WERI-Rb-1 (cell line): Measurements from ENCODE around the gene ABO.
"Not testable (repeated sequence)": the region's sequence is repeated elsewhere in the genome, so short reads cannot be mapped to it uniquely, and the experiment has no call there.

ENCODE experiments used
- DNase-seq: peaks from one replicate; pipeline ENCODE4 v3.0.0-alpha.2; 2020
- H3K27ac ChIP-seq: fragments of 250-450 bp; sonication (Bioruptor Pico); 2 replicates; pipeline ENCODE4 v1.5.1; 2020; ENCODE audit warnings: mild to moderate bottlenecking, moderate library complexity
- H3K27me3 ChIP-seq: fragments of 250-450 bp; sonication (Bioruptor Pico); 2 replicates; pipeline ENCODE4 v1.5.1; 2021; ENCODE audit warnings: mild to moderate bottlenecking, low read depth, moderate library complexity; ENCODE audit not compliant: insufficient read depth, severe bottlenecking
- H3K36me3 ChIP-seq: fragments of 250-450 bp; sonication (Bioruptor Pico); 2 replicates; pipeline ENCODE4 v1.5.1; 2020; ENCODE audit warnings: mild to moderate bottlenecking, moderate library complexity
- H3K4me3 ChIP-seq: 2 replicates; pipeline ENCODE4 v1.5.1; 2011; ENCODE audit warnings: low read depth, mild to moderate bottlenecking, control low read depth, low read length
- H3K9me3 ChIP-seq: fragments of 250-450 bp; sonication (Bioruptor Pico); 2 replicates; pipeline ENCODE4 v1.5.1; 2021; ENCODE audit warnings: mild to moderate bottlenecking, moderate library complexity; ENCODE audit not compliant: severe bottlenecking
- CTCF ChIP-seq: IDR thresholded peaks from 2 replicates; pipeline ENCODE4 v1.5.1; 2011; ENCODE audit warnings: low read depth, mild to moderate bottlenecking, control low read depth, inconsistent platforms, low read length

The ABO gene

GRCh38 chr9:133294257-133294656 is 19.3 kb upstream of the ABO start:
- no peak overlapping the region for H3K27ac ChIP-seq
- DNase-seq = no peak
- no peaks in the 10 kb centered on the region for H3K36me3 ChIP-seq
- no peaks in the 10 kb centered on the region for H3K27me3 ChIP-seq
- H3K9me3 ChIP-seq = peaks cover 14% of the 10 kb centered on the region
- no peak overlapping the region for H3K4me3 ChIP-seq
- no peak for TF ChIP-seq CTCF

GRCh38 chr9:133290751-133291302 is 15.8 kb upstream of the ABO start:
- no peak overlapping the region for H3K4me3 ChIP-seq
- no peak overlapping the region for H3K27ac ChIP-seq
- H3K36me3 ChIP-seq = no peaks in the 10 kb centered on the region
- no peaks in the 10 kb centered on the region for H3K27me3 ChIP-seq
- DNase-seq = peak; percentile 41
- no peak for TF ChIP-seq CTCF
- peaks cover 22% of the 10 kb centered on the region for H3K9me3 ChIP-seq

- Histone ChIP-seq H3K36me3 (no peaks in the 10 kb centered on the region), H3K9me3 (peaks cover 19% of the 10 kb centered on the region), H3K4me3 (no peak overlapping the region), H3K27ac (no peak overlapping the region), H3K27me3 (no peaks in the 10 kb centered on the region)
- DNase-seq = no peak
- TF ChIP-seq CTCF = no peak
Measured at GRCh38 chr9:133286523-133286922, 11.5 kb upstream of the ABO start.

GRCh38 chr9:133285252-133285775 is 10.3 kb upstream of the ABO start:
- Histone ChIP-seq H3K27me3 (no peaks in the 10 kb centered on the region), H3K9me3 (peaks cover 14% of the 10 kb centered on the region), H3K36me3 (no peaks in the 10 kb centered on the region), H3K4me3 (no peak overlapping the region), H3K27ac (no peak overlapping the region)
- no peak for DNase-seq
- TF ChIP-seq CTCF = no peak

GRCh38 chr9:133284362-133284761 is 9.4 kb upstream of the ABO start:
- DNase-seq = no peak
- Histone ChIP-seq H3K9me3 (peaks cover 7% of the 10 kb centered on the region), H3K27me3 (no peaks in the 10 kb centered on the region), H3K4me3 (no peak overlapping the region), H3K36me3 (no peaks in the 10 kb centered on the region), H3K27ac (no peak overlapping the region)
- TF ChIP-seq CTCF = no peak

- not testable (repeated sequence) for DNase-seq, H3K36me3 ChIP-seq, H3K9me3 ChIP-seq, H3K27ac ChIP-seq, H3K4me3 ChIP-seq, H3K27me3 ChIP-seq
Measured at GRCh38 chr9:133283255-133284032, 8.4 kb upstream of the ABO start.
